ENCODE measurements around the gene C2orf76.

GRCh38 chr2:119253114-119253702 is 113.4 kb downstream of the C2orf76 start:
- TF ChIP-seq BACH2 (CRISPR knock-in tag; IDR thresholded peaks at IDR 0.05; ENCODE audit: borderline replicate concordance): no peak
- TF ChIP-seq GLIS3 (CRISPR knock-in tag; IDR thresholded peaks at IDR 0.05): no peak
- TF ChIP-seq ZNF565 (CRISPR knock-in tag; conservative IDR thresholded peaks at IDR 0.05; ENCODE audit: low read depth): no peak
- no peak for TF ChIP-seq PPARA (CRISPR knock-in tag; IDR thresholded peaks at IDR 0.05; ENCODE audit: borderline replicate concordance)
- TF ChIP-seq, protein P1, sequence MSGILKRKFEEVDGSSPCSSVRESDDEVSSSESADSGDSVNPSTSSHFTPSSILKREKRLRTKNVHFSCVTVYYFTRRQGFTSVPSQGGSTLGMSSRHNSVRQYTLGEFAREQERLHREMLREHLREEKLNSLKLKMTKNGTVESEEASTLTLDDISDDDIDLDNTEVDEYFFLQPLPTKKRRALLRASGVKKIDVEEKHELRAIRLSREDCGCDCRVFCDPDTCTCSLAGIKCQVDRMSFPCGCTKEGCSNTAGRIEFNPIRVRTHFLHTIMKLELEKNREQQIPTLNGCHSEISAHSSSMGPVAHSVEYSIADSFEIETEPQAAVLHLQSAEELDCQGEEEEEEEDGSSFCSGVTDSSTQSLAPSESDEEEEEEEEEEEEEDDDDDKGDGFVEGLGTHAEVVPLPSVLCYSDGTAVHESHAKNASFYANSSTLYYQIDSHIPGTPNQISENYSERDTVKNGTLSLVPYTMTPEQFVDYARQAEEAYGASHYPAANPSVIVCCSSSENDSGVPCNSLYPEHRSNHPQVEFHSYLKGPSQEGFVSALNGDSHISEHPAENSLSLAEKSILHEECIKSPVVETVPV (CRISPR knock-in tag; IDR thresholded peaks at IDR 0.05): no peak
- TF ChIP-seq ZFP30 (CRISPR knock-in tag; IDR thresholded peaks at IDR 0.05): no peak
- no peak for TF ChIP-seq POU6F1 (CRISPR knock-in tag; IDR thresholded peaks at IDR 0.05; ENCODE audit: borderline replicate concordance, low read depth)
- TF ChIP-seq, protein P2, sequence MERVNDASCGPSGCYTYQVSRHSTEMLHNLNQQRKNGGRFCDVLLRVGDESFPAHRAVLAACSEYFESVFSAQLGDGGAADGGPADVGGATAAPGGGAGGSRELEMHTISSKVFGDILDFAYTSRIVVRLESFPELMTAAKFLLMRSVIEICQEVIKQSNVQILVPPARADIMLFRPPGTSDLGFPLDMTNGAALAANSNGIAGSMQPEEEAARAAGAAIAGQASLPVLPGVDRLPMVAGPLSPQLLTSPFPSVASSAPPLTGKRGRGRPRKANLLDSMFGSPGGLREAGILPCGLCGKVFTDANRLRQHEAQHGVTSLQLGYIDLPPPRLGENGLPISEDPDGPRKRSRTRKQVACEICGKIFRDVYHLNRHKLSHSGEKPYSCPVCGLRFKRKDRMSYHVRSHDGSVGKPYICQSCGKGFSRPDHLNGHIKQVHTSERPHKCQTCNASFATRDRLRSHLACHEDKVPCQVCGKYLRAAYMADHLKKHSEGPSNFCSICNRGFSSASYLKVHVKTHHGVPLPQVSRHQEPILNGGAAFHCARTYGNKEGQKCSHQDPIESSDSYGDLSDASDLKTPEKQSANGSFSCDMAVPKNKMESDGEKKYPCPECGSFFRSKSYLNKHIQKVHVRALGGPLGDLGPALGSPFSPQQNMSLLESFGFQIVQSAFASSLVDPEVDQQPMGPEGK (CRISPR knock-in tag; IDR thresholded peaks at IDR 0.05; ENCODE audit: borderline replicate concordance): no peak
- TF ChIP-seq TCF4 (CRISPR knock-in tag; IDR thresholded peaks at IDR 0.05; ENCODE audit: borderline replicate concordance): no peak
- TF ChIP-seq CSDC2 (CRISPR knock-in tag; IDR thresholded peaks at IDR 0.05): no peak
